ENCODE results near the gene LHX1.

LHX1 gene

DNA sequence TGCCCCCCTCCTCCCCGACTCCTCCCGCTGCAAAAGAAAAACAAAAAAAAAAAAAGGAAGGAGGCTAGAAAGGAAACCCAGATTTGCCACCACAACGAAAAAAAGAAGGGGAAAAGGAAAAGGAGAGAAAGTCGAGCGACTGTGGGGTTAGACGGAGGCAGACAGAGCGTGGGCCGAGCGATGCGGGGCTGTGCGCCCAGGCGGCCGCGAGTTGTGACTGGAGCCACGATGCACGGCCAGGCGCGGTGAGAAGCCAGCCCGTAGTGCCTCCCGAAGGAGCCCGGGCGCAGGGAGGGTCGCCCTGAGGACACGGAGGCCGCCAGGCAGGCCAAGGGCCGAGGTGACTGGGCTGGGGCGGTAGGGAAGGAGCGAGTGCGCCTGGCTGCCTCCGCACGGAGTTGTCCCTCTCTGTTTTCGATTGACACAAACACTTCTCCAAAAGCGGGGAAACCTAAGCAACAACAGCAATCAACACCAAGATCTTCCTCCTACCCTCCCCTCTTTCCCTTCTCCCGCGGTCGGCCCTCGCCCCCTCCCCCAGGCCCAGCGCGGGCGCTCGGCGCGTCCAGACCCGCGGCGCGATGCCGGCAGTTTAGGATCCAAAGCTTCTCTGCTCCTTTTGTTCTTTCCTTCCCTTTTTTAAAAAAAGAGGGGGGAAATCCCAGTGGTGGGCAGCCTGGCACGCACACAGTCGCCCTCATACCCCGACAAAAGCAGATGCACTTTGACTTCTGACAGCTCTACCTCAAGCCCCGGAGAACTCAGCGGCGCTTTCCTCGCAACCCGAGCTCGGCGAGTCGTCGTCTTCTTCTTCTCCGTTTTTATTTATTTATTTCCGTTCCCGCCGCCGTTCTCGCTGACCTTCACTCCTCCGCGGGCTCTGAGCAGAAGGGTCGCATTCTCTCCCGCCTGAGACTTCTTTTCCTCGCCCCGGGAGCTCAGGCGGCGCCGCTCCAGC is at the start of gene LHX1:
TSS of gene LHX1 (plus strand) at position 475 of the 958 bp plus-strand sequence. CDS start 723 bp downstream, outside the sequence.
- DNase-seq: no peak

DNA sequence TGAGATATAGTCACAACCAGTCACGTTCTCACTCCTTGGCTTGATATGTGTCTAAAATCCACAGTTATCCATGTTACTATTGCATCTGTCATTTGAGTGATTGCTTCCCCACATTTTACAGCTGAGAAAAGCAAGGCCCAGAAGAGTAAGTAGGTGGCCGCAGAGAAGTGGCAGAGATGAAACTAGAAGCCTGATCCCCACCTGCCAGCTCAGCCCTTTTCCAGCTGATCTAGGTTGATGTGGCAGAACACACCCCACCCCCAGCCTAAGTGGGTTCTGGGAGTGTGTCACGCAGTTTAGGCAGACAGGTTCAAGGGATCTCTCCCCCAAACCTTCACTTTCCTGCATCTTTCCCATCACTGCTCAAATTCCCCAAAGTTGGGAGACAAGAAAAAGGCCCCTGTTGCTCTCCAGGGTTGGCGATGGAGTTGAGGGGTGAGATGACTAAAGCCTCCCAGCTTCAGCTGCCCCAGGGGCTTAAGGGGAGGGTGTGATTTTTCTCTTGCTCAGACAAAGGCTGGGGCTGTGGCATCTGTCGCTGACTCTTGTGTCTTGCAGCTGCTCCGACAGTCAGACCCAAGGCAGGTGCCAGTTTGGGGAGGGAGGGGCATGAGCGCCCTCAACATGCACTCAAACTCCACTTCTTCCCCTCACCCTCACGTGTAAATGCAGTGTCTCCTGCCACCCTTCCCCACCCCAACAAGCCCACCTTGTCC is 48.9 kb upstream of the LHX1 start:
- DNase-seq: peak; percentile 83

DNA sequence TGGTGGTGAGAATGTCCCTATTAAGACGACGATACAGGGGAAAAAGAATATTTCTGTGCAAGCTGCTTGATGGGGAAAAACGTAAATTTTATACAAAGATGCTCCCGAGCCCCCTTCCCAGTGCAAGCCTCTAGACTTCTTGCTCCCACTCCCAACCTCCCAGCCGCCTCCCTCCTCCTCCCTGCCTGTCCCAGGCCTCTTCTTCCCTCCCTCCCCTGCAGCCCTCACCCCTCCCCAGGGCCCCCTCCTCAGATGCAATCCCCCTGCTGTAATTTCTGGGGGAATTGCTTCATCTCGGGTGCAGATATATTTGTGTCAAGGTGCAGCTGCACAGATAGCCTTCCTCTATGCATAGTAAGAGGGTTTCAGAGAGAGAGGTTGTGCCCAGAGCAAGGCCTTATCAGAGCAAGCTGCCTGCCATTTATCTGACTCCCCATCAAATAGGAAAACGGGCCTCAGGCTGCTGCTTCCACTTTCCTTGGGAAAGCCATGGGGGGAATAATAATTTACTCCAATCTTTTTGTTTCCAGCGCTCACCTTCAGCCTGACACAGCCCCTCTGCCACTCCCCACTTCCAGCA is 47.4 kb upstream of the LHX1 start:
- no peak for DNase-seq

DNA sequence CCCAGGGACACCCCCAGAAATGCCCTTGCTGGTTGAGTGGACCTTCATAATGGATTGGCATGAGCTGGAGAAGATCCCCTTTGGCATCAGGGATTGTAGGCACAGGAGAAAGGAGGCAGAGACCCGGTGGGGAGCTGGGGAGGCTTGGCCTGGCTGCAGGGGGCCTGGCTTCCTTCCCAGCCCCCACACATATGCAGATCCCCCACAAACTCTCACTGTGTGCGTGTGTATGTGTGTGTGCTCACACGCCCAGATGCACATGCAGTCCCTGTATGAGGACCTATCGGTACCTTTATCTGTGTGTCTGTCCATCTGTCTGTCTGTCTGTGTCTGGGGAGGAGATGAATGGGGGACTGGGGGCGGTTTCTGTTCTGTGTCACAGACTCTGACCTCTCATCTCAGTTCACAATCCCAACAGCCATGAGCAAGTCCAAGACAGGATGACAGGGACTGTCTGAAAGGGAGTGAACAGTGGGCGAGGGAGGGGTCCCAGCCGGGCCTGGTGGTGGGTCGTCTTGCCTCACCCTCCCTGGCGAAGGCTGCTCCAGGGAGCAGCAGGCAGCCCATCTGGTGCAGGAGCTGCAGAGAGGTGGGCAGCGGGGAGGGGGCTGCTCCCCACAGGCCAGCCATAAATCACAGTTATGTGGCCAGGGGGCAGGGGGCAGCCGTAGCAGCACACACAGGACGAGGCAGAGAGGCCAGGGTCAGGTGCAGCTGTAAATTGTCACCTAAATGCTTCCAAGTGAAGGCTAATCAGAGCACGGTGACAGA is 46.7 kb upstream of the LHX1 start:
- DNase-seq: no peak

DNA sequence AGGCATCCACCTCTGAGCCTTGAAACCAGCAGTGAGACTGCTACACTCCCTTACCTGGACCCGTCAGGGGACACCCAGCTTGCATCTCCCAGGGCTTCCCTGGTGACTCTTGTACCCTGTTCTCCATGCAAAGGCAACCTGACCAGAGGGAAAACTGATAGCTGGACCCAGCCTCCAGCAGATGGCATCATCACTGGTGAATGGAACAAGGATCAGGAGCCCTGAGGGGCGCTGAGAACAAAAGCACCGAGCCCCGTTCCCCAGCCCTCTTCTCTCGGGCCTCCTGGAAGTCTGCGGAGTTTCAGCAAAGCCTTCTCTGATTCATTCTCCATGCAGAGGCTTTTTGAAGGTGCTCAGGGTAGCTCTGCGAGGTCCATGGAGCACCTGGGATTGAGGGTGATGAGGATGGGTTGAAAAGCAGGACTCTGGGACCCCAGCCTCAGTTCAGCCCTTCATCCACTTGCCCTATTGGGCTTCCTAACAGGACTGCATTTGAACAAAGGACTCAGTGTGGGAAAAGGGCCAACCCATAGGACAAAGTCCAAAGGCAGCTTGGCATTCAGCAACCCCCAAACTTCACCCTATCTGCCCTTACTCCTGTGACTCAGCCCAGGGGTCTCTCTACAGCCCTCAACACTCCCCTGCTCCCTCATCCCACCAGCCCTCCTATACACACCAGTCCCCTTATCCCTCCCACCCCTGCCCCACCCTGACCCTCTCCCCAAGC is 45.0 kb upstream of the LHX1 start:
- DNase-seq: no peak

DNA sequence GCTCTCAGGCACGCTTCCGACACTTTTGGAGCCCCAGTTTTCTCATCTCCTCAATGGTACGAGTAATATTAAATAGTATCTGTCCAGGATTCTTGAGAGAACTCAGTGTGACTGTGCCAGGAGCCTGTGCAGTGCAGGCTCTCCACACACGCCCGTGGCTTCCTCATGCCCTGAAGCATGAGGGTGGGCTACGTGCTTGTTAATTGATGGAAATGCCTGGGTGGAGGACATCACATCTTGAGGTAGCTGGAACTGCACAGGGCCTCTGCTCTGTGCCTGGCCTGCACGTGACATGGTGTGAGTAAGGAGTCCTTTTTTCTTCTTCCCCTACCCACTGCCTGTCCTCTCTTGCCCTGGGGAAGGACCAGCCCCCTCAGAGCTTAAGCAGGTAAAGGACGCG is 43.1 kb upstream of the LHX1 start:
- no peak for DNase-seq

DNA sequence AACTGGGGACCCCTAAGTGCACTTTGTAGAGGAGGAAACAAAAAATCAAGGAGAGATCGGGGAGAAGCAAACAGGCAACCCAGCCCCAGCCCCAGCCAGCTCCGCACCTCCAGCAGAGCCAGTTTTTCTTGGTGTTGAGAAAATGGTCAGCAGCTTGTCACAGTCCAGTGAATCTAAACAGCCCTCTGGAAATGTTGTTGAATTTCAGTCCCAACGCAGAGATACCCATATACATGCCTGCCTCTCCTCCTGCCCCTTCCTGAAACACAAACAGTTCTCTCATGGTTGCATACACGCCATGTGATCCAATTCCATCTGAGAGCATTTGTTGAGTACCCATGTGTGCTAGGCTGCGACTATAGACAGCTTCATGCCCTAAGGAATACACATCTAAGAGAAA is 42.4 kb upstream of the LHX1 start:
- no peak for DNase-seq

DNA sequence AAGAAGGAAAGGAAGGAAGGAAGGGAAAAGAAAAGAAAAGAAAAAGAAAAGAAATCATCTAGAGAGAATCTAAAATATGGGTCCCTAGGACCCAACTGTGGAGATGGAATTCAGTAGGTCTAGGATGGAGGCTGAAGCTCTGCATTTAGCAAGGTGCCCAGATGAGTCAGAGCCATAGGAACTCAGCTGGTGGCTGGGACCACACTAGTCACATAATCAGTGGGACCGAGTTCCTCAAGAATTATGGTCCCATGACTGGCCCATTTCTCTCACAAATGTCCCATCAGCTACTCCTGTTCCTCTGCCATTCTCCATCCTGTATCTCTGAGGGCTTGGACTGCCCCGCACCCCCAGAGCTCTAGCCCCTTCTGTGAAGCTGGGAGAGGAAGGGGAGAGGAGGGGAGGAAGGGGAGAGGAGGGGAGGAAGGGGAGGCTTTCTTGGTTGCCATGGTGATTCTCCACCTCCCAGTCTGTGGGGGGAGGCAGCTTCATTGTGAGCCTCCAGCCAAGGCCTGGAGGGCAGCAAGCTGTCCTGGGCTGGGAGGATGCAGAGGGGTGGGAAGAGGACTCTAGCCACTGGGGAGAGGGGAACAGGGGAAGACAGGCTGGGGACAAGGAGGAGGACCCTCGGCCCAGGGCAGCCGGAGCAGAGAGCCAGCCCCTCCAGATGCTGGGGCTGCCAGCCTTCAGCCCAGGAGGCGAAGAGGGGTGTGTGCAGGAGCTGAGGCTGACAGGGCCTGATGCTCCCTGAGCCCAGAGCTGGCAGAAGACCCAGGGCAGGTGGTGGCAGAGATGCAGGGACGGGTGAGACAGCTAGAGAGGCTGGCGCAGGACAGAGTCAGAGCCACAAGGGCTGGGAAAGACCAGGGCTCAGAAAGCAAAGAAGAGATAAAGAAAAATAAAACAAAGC is 37.8 kb upstream of the LHX1 start:
- no peak for DNase-seq

DNA sequence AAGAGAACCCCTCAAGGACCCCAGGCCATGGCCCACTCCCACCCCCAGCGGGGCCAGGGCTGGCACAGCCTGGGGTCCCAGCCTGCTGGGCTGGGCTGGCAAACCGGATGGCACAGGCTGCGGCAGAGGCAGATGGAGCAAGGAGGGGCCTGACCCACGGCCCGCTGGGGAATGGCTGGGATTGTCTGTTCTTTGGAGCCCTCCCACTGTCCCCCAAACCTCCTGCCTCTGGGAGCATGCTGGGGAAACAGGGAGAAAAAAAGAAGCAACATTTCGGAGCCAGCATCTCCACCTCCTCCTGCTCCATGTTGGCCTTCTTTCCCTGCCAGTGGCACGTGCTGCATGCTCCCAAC is 37.1 kb upstream of the LHX1 start:
- DNase-seq: no peak

DNA sequence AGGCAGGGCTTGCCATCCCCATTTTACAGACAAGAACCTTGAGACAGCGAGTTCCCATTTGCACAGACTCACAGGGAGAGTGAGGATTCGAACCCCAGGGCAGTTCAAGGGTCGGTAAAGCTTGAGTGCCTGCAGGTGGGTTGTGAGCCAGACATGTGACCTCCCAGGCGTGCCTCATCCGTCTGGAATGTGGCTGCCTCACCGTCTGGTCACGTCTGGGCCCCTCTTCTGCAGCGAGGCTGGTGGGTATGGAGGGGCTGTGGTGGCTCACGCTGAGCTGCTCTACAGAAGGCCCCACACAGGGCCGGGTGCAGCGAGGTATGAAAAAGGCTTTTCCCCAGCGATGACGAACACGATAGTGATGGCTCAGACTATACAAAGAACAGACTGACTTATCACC is 35.8 kb upstream of the LHX1 start:
- no peak for DNase-seq

DNA sequence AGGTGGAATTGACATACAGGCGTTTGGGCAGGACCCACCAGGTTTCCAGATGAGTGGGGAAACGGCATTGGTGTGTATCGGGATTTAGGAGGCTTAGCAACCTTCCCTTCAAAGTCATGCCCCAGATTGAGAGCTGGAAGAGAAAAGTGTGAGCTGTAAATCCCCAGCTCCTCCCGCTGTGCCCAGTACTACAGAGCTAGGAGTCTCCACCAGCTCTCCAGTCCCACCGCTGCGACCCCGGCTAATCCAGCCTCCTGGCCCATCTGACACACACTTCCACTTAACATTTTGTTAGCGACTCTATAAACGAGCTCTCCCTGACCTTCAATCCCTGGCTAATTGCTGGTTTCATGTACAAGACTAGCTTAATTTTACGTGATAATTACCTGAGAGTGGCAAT is 29.9 kb upstream of the LHX1 start:
- no peak for DNase-seq

DNA sequence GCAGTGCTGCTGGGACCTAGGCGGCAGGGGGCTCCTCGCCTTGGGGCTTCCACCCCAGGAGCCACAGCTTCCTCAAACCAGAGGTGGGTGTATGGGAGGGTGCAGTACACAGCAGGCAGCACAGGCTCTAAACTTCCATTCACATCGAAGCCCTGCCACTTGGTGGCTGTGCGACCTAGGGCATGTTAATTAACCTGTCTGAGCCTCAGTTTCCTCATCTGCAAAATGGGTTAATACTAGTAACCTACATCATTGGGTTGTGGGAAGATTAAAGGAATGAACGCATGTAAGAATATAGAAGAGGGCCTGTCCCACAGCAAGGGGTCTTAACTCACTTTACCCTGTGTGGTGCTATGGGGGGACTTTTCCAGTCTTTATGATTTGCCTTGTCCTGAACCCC is 26.8 kb upstream of the LHX1 start:
- DNase-seq: no peak

DNA sequence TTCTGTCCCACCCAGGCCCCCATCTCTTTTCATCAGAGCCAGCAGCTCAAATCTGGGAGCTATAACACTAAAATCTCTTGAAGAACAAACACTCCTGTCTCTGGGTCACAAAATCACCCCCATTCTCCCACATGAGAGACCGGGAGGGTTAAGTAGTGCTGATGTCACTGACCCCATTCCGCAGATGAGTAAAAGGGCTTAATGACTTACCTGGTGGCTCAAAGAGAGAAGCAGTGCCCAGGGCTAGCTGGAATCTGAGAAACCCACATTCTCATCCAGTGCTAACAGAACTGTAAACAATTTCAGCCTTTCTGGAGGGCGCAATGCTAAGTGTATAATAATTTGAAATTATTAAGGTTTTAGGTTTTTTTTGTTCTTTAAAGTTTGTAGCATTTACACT is 26.3 kb upstream of the LHX1 start:
- no peak for DNase-seq

DNA sequence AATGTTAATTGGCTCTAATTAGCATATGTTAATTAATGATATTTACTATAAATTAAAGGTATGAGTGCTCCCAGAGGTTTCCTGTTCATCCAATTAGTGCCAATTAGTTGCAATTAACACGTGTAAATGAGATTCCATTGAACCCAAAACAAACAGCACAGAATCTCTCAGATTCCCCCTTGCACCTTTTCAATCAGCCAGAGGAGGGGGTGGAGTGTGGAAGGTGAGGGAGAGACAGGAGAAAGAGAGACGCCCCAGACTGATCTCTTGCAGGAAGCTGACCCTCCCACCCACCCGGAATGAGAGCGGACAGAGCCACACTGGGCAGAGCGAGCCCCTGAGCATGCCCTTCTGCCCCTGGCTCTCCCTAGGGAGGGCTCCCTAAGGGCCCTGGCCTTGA is 24.1 kb upstream of the LHX1 start:
- DNase-seq: no peak

DNA sequence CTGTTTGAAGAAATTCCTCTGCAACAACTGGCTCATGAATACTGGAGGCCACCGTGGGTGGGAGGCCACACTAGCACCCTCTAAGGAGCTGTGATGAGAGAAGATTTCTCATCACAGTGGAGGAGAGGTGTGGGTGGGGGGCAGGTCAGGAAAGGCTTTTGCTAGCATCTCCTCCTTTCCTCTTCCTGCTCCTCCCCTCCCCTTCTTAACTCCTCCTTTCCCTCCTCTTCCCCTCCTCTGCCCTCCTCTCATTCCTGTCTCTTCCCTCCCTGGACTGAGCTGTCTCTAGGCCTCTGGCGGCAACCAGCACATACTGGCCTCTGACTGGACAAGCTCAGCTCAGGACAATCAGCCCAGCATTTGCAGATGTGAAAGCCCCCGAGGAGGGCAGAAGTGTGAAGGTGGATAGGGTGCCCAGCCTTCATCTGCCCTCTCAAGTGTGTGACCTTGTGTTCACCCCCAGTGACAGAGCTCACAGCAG is 19.0 kb upstream of the LHX1 start:
- no peak for DNase-seq

DNA sequence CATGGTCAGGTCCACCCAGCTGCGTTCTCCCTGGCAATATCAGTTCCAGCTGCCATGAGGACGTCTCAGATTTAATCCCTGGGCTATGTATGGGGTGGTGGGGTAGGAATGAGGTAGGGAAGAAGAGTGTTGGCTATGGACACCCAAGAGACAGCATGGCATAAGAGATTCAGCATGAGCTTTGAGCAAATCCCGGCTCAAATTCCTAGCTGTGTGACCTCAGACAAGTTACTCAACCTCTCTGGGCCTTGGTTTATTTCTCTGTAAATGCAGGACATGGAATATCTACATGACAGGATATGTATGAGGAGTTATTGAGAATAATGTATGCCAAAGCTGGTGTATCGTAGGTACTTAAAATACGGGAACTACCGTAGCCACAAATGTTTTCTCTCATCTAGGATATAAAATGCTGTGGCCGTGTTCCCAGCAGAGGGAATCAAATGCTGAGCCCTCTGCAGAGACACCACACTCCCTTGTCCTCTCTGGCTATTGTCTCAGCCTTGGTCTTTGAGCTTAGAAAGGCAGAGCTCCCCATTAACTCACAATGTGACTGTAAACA is 17.8 kb upstream of the LHX1 start:
- DNase-seq: no peak

DNA sequence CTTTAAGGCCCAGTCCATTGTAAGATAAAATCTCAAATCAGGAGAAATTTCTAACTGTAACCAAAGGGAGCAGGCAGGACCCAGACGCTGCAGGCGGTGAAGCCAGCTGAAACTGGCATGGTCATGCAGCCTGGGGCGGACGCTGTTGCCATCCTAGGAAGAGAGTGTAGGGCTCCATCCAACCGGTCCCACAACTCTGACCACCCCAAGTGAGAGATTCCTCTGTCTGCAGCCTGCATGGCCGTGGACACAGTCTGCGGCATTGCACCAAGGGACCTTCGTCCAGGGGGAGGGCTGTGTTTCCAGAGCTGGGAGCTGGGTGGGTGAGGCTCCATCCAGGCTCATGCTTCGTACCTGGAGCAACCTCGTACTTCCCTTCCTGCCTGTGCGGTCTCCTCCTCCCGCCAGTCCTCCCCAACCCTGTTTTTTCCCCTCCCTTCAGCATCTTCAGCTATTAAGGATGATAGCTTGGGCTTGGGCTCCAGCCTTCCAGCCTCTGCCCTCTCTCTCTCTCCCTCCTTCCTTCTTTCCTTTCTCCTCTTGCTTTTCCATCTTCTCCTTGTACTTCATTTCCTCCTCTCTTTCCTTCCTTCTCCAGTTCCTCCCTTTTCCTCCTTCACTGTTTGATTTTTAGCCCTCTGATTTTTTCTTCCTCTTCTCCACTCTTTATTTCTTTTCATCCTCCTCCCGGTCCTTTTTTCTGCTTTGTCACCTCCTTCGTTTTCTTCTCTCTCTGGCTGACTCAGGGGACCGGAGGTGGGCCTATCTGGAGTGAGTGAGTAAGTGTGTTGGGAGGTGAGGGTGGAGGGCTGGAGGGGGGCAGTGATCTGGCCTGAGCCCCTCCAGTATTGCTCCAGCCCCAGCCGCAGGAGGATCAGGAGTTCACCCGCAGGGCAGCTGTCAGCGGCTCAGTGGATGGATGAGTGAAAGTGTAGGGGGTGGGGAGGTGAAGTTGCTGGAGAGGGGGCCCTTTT is 17.0 kb upstream of the LHX1 start:
- no peak for DNase-seq

DNA sequence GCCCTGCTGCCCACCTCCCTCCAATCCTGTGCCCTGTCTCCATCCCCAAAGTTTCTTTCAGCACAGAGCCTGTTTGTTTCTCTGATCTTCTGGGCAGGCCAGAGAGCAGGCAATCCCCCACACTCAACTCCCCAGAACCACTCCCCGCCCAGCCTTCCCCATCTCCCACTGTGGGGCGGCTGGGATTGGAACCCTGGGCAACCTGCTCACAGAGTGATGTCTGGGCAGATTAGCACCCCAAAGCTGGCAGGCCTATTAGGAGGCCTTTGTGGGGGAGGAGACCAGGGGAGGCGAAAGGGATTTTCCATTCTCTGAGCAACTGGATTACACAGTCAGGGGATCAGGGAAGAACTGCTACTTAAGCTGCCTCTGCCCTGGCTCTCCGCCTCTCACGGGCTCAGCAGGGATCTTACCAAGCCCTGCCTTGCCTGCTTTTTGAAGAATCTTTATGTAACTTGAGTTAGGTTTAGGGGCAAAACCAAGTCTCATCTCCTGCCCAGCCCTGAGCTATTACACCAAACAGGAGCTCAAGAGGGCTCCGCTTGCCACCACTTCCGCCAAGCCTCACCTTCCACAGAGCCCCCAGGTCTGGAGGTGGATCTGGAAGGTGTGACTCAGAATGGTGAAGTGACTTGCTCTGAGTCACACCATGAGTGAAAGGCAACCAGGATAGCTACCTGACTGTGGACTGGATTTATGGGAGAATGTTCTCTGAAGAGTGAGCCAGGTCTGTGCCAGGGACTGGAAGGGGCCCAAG is 16.0 kb upstream of the LHX1 start:
- no peak for DNase-seq

DNA sequence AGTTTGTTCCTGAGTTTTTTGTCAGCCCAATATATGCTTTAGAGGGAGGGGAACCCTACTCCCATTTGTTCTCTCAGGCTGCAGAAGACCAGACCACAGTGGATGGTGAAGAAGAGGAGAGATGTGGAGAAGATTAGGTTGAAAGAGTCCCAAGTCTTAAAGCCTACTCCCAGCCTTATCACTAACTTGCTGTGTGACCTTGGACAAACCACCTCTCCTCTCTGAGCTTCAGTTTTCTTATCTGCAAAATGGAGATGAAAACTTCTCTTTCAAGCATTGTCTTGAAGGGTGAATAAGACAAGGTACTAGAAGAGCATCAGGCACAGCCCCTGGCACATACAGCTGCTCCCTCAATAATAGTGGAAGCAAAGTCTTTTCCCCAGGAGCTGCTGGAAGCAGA is 15.1 kb upstream of the LHX1 start:
- no peak for DNase-seq
